Measurements from ENCODE around the gene POU5F1.
A peak's percentile ranks its signal among the peaks of the same experiment; 100 is the strongest.
"Not testable (repeated sequence)": the region's sequence is repeated elsewhere in the genome, so short reads cannot be mapped to it uniquely, and the experiment has no call there.

POU5F1 gene

DNA sequence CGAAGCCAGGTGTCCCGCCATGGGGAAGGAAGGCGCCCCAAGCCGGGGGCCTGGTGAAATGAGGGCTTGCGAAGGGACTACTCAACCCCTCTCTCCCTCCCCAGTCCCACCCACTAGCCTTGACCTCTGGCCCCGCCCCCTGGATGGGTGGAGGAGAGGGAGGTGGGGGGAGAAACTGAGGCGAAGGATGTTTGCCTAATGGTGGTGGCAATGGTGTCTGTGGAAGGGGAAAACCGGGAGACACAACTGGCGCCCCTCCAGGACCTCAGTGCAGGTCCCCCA, at the start of gene POU5F1:
Gene POU5F1, minus strand, starts transcription at position 83 of the 282 bp plus-strand sequence. Its CDS starts 62 bp downstream, at position 21.
- H3K27ac ChIP-seq: no peak within 1 kb of the TSS

DNA sequence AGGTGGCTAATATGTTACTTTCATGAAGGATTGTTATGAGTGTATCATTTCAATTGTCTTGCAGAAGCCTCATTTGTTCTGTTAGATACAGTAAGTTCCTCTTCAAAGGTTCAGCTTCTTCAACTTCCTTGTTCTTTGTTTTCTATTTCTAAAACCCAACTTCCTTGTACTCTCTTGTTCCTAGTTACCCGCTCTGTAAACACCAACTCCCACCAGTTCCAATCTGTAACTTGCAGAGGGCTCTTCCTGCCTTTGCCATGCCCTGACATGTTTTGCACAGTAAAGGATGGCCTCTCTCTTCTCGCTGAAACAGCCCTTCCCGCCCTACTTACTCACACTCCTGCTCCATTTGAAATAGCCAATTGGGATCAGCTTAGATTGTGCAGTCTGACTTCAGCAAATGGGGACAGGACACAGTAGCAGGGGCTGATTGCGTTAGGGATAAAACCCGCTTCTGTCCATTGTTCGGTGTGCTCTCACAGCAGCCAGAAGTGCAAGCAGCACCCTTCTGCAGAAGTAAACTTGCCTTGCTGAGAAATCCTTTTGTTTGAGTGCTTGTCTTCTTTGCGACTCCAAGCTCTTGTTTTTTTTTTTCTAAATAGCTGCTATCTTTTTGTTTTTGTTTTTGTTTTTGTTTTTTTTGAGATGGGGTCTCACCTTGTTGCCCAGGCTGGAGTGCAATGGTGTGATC, 45.9 kb upstream of the POU5F1 start:
- Histone ChIP-seq H3K4me3 (no peak overlapping the region), H3K27ac (peak overlapping the region in 8 of 21 experiments; percentile 9 to 73 (median 51))

More for the DNA sequence above, at the start of gene POU5F1:
- H3K4me3 ChIP-seq: no peak within 1 kb of the TSS

DNA sequence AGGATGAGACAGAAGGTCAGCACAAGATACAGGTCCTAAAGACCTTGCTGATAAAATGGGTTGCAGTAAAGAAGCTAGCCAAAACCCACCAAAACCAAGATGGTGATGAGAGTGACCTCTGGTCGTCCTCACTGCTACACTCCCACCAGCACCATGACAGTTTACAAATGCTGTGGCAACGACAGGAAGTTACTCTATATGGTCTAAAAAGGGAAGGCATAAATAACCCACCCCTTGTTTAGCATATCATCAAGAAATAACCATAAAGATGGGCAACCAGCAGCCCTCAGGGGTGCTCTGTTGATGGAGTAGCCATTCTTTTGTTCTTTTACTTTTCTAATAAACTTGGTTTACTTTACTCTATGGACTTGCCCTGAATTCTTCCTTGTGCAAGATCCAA, 44.7 kb upstream of the POU5F1 start:
- not testable (repeated sequence) for H3K4me3 ChIP-seq
- peak overlapping the region in 3 of 21 experiments; percentile 44 to 73 (median 66) for H3K27ac ChIP-seq

DNA sequence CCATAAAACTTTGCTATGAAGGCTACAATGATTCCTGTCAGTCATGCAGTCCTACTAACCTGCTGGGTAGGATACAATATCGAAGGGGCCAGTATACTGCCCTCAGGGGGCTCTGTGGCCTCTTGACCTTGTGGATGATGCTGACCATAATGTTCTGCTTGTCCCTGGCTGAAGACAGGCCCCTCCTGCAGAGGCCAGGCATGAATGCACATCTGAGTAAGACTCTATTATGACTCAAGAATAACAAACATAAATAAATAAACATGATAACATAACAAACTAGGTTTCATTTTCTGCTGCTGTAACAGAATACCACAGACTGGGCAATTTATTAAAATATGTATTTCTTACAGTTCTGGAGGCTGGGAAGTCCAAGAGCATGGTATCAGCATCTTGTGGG, 44.0 kb upstream of the POU5F1 start:
- H3K4me3 ChIP-seq: no peak overlapping the region
- H3K27ac ChIP-seq: no peak overlapping the region

DNA sequence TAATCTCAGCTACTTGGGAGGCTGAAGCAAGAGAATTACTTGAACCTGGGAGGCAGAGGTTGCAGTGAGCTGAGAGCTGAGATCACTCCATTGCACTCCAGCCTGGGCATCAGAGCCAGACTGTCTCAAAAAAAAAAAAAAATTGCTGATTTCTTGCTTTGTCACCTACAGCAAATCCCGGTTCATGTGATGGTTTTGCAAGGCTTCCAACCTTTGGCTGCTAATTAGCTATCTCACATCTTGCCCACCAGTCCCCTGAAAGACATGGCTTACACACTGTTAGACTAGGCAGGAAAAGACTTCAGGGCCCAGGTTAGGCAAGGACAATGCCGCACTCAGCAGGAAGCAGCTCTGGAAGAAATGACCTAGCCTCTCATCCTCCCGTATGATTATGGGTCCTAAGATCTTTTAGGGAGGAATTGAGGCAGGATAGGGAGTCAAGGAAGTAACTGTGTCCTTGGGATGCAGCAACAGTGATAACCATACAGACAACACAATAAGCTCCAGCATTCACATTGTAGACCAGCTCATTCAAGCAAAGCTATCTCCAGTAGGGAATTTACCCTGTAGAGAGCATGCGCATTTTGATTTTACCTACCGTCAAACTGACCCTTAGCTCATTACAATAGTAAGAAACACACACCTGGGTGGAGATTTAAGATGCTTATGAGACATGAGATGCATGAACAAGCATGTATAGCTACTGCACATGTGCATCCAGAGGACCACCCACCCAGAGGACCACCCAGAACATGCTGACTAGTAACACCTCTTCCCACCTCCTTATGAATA, 40.5 kb upstream of the POU5F1 start:
- H3K4me3 ChIP-seq: no peak overlapping the region
- peak overlapping the region in 1 of 21 experiments; percentile 25 for H3K27ac ChIP-seq

DNA sequence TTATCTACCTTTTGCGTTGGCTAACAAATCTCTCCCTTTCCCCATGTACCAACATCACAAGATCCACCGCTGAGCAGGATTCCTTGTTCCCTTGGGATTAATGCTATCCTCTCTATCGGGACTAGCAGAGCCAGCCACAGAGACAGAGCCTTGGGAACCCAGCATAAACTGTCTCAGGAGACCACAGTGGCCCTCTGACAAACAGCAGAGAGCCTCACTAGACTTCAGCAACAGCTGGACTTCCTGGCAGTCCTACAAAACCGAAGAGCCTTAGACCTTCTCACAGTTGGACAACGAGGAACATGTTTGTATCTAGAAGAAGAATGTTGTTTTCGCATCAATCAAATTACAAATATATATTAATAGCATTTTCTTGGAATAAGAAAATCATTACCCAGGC, 39.6 kb upstream of the POU5F1 start:
- Histone ChIP-seq H3K4me3 (no peak overlapping the region), H3K27ac (peak overlapping the region in 1 of 21 experiments; percentile 1)

DNA sequence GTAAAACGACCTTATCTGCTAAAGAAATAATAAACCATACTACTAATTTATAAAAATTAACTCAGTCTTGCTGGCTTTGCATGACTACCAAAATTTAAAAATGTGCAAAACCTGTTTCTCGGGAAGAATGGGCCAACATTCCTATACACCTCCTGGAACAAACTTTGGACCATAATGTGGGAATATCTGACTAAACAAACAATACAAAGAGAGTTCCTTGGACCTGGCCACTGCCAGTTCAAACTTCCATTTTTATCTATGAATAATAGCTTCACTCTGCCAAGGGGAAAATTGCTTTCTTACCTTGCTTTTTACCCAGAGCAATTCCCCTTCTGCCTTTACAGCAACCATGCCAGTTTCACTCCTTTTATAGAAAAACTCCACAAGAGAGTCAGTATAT, 38.7 kb upstream of the POU5F1 start:
- Histone ChIP-seq H3K27ac (no peak overlapping the region), H3K4me3 (no peak overlapping the region)

DNA sequence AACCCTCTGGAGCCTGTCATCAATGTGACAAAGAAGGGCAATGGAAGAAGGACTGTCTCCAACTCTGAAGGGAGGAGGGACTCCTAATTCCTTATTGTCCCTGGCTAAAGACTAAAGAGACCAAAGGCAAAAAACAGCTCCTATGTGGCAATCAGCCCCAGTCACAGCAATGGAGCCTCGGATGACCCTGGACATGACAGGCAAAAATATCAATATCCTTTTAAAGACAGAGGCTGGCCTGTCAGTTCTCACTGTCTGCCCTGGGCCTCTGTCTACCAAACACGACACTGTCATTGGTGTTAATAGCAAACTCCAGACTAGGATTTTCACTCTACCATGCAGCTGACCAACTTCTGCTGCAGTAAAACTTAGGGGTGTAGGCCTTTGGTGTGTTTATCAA, 38.0 kb upstream of the POU5F1 start:
- Histone ChIP-seq H3K27ac (peak overlapping the region in 2 of 21 experiments; percentile 33 to 42), H3K4me3 (no peak overlapping the region)

DNA sequence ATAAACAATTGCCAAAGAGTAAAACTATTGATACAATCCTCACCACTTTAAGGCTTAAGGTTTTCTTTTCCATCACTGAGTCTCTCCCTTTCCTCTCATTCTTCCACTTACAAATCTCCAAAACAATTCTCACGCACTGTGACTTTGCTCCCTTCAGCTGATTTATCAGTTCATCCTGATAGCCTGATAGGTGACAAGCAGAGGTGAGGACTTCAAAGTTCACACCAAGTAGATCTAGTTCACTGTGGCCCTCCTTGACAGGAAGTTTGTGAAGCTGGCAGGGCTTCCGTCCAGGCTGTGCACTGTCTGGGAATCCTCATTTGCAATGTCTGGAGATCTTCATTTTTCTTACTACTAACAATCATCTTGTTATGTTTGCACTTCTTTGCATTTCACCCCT, 35.2 kb upstream of the POU5F1 start:
- no peak overlapping the region for H3K4me3 ChIP-seq

DNA sequence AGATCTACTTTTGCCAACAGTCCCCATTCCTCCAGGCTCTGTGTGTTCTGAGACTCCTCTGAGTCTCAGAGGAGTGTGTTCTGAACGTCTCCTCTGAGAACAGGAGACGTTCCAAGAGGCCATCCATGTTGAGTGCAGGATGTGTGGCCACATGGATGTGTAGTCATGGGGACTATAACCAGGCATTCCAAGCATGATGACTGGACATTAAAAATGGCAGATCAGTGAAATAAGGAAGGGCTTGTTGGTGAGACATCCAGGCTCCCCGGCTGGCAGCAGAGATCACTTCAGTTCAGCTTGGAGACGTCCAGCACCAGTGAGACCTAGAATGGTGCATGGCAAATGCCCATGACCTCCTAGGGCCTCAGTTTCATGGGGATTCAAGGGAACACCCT, 34.3 kb upstream of the POU5F1 start:
- Histone ChIP-seq H3K27ac (peak overlapping the region in 12 of 21 experiments; percentile 43 to 86 (median 73)), H3K4me3 (peak overlapping the region in 2 of 7 experiments; percentile 38)

More for the DNA sequence above, 35.2 kb upstream of the POU5F1 start:
- H3K27ac ChIP-seq: peak overlapping the region in 1 of 21 experiments; percentile 30

DNA sequence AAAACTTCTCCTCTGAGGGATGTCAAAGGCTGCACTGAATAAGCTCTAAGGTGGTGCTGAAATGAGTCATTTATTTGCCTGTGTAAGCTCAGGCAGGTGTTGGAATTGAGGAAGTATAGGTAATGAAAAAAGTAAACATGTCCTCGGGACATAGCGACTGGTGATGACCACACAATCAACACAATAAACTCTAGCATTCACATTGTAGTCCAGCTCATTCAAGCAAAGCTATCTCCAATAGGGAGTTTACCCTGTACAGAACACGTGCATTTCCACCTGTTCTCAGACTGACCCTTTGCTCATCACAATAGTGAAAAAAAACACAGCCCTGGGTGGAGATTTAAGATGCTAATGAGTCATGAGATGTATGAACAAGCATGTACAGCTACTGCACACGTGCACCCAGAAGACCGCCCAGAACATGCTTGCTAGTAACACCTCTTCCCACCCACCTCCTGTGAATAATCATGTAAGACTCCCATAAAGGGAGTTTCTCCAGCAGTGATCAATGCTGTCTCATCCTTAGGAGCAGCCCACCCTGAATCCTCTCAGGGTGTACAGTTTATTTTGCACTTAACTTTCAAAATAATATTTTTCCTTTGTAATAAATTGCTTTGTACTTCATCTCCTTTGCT, 33.0 kb upstream of the POU5F1 start:
- Histone ChIP-seq H3K27ac (peak overlapping the region in 19 of 21 experiments; percentile 13 to 86 (median 63)), H3K4me3 (peak overlapping the region; percentile 19 to 43 (median 38))

DNA sequence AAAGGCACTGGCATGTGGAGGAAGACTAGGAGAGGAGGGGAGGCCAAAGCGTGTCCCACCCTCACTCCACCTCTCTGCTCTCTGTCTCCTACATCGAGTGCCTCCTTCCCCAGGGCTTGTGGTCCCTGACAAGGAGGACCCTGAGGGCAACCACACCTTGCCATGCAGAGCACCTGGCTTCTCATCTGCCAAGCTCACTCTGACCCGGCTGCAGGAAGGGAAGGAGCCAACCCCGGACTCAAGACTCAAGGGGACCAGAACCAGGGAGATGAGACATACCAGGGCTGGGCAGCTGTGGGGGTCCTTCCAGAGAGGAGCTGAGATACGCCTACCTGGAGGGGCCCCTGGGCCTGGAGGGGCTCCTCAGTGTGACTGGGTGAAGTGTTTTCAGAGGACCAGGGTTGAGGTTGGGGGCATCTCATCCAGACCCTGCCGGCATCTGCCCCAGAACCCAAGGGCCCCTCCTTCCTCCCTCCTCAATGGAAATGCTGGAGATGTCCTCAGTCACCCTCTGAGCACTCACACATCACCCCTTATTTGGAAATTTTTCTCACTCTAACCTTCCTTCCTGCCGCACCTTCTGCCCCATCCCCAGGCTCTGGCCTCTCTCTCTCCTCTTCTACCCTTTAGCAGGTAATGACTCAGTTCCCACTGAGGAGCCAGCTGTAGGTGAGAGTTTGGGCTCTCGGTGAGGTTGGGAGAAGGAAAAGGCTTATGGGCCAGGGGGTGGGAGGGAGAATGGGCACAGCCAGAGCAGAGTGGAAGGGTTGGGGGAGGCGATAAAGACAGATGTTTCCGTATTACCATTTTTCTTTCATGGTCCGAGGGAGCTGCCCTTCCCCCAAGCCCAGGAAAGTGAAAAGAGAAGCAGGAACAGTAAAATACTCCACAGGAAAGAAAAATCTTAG, 32.0 kb upstream of the POU5F1 start:
- Histone ChIP-seq H3K4me3 (no peak overlapping the region), H3K27ac (peak overlapping the region in 19 of 21 experiments; percentile 19 to 86 (median 61))

DNA sequence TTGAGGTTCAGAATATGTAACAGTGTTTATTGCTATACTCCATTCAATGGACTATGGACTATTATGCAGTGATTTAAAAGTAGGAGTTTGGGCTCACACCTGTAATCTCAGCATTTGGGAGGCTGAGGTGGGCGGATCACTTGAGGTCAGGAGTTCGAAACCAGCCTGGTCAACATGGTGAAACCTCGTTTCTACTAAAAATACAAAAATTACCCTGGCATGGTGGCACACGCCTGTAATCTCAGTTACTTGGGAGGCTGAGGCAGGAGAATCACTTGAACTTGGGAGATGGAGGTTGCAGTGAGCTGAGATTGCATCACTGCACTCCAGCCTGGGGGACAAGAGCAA, 28.6 kb upstream of the POU5F1 start:
- H3K27ac ChIP-seq: peak overlapping the region in 12 of 21 experiments; percentile 80 to 96 (median 90)
- peak overlapping the region in 3 of 7 experiments; percentile 45 to 62 (median 59) for H3K4me3 ChIP-seq

DNA sequence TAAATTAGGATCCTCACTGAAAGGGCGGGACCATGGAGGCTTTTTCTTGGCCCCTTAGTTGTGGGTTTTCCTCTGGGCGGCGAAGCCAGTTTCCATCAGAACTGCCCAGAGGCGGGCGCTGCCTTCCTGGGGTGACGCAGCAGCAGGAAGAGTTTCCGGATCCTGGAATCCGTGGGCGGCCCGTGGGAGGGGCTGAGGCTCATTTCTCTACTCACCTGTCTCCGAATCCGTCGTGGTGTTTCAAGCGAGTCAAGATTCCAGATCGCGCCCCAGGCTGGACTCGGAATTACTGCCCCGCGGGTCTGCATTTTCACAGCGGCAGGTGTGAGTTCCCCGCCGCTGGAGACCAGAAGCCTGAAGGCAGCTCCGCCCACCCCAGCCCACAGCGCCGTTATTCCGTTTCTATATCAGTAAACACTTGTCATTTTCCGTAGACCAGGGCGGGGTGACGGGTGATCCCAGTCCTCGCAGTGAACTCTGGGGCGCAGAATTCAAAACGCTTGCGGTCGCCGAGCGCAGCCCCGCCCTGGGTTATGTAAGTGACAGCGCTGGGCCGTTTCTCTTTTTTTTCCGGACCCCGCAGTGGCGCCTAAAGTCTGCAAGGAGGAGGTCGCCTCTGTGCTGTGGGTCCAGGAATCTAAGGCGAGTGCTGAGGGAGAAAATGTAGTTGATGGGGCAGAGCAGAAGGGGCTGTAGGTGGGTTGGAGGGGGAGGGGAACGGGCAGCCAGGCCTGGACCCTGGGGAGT, 27.2 kb upstream of the POU5F1 start:
- Histone ChIP-seq H3K27ac (peak overlapping the region; percentile 77 to 96 (median 90)), H3K4me3 (peak overlapping the region; percentile 42 to 63 (median 59))

DNA sequence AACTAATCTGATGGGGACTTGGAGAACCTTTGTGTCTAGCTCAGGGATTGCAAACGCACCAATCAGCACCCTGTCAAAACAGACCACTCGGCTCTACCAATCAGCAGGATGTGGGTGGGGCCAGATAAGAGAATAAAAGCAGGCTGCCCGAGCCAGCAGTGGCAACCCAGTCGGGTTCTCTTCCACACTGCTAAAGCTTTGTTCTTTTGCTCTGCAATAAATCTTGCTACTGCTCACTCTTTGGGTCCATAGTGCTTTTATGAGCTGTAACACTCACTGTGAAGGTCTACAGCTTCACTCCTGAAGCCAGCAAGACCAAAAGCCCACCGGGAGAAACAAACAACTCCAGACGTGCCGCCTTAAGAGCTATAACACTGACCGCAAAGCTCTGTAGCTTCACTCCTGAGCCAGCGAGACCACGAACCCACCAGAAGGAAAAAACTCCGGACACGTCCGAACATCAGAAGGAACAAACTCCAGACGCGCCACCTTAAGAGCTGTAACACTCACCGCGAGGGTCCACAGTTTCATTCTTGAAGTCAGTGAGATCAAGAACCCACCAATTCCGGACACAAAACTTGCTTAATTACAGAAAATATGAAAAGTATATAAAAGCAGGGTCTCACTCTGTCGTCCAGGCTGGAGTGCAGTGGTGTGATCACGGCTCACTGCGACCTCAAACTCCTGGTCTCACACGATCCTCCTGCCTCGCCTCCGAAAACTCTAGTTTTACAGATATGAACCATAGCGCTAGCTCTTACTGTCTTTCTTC, 26.0 kb upstream of the POU5F1 start:
- H3K27ac ChIP-seq: peak overlapping the region in 11 of 21 experiments; percentile 86 to 96 (median 91)
- H3K4me3 ChIP-seq: peak overlapping the region in 5 of 7 experiments; percentile 42 to 62 (median 59)

DNA sequence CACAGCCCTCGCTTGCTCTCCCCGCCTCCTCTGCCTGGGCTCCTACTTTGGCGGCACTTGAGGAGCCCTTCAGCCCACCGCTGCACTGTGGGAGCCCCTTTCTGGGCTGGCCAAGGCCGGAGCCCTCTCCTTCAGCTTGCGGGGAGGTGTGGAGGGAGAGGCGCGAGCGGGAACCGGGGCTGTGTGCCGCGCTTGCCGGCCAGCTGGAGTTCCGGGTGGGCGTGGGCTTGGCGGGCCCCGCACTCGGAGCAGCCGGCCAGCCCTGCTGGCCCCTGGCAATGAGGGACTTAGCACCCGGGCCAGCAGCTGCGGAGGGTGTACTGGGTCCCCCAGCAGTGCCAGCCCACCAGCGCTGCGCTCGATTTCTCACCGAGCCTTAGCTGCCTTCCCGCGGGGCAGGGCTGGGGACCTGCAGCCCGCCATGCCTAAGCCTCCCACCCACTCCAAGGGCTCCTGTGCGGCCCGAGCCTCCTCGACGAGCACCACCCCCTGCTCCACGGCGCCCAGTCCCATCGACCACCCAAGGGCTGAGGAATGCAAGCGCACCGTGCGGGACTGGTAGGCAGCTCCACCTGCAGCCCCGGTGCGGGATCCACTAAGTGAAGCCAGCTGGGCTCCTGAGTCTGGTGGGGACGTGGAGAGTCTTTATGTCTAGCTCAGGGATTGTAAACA, 25.0 kb upstream of the POU5F1 start:
- H3K27ac ChIP-seq: not testable (repeated sequence)

DNA sequence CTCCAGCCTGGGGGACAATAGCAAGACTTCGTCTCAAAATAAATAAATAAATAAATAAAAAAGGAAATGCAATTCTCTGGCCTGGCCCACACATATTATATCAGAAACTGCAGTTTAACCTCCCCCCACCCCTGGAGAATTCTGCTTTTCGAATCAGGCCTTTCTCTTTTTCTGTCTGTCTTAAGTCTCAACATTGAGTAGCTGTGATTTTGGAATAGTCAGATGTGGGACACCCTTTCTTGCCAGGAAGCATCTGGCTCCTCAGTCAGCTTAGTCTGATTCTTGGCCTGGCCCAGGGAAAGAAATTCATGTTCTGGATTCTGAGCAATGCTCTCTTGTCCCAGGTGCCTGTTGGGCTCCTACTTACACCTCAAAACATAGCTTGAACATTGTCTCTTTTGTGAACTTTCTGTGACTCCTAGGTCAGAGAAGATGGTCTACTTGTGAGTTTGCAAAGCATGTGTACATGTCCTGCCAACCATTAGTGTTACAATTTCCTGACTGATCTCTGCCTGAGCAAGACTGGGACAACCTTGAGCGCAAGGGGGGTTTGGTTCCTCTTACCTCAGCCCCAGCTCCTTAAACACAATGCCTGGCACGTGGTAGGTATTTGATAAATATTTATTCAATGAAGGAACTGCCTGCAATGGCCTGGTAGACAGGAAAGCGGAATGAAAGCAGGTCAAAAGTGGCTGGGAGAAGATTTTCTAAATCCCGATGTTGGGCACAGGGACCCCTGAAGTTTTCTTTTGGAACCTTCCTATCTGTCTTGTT, 23.8 kb upstream of the POU5F1 start:
- Histone ChIP-seq H3K27ac (no peak overlapping the region), H3K4me3 (no peak overlapping the region)

More for the DNA sequence above, 25.0 kb upstream of the POU5F1 start:
- H3K4me3 ChIP-seq: not testable (repeated sequence)
